HCT116 (cell line): ENCODE results near the gene HK1.

ENCODE experiments used
- EZH2 ChIP-seq: fragments of 200-600 bp; sonication (generic); IDR thresholded peaks from 2 replicates; pipeline ENCODE4 v1.6.1; 2017; ENCODE audit warnings: antibody characterized with exemption, mixed run types
- EZH2phosphoT487 ChIP-seq: fragments of 200-600 bp; IDR thresholded peaks from 2 replicates; pipeline ENCODE4 v1.6.1; 2018; ENCODE audit warnings: antibody characterized with exemption, borderline replicate concordance
- JUND ChIP-seq: IDR thresholded peaks from 2 replicates; pipeline ENCODE4 v1.6.1; 2012
- POLR2A ChIP-seq: IDR thresholded peaks from 2 replicates; pipeline ENCODE4 v1.7.0; 2011; ENCODE audit warnings: borderline replicate concordance; ENCODE audit not compliant: insufficient read depth, insufficient read length; ENCODE audit errors: extremely low read depth
- POLR2AphosphoS5 ChIP-seq: IDR thresholded peaks from 2 replicates; pipeline ENCODE4 v1.6.1; 2011; ENCODE audit warnings: mild to moderate bottlenecking, low read depth, low read length, moderate library complexity
- SIN3A ChIP-seq: IDR thresholded peaks from 2 replicates; pipeline ENCODE4 v1.6.1; 2012; ENCODE audit warnings: low read depth
- YY1 ChIP-seq: IDR thresholded peaks from 2 replicates; pipeline ENCODE4 v1.6.1; 2011; ENCODE audit warnings: low read length, low read depth, moderate library complexity, mild to moderate bottlenecking; ENCODE audit not compliant: insufficient replicate concordance; ENCODE audit errors: extremely low read depth
- TF ChIP-seq, protein P1 (sequence below), 3 experiments: fragments of 200-600 bp in 1 of 3; sonication (generic) in 1 of 3; IDR thresholded peaks in 2 of 3; conservative IDR thresholded peaks in 1 of 3; 2 replicates each; pipeline ENCODE4 v1.5.1; 2012 to 2017; ENCODE audit warnings: low read depth in 2 of 3, low read length in 2 of 3, antibody characterized with exemption in 1 of 3, borderline replicate concordance in 1 of 3, control low read depth in 1 of 3, mild to moderate bottlenecking in 1 of 3, mixed read lengths in 1 of 3, mixed run types in 1 of 3, moderate library complexity in 1 of 3; ENCODE audit not compliant: insufficient read depth in 1 of 3
- TF ChIP-seq, protein P2 (sequence below): IDR thresholded peaks from 2 replicates; pipeline ENCODE4 v1.6.1; 2012

DNA sequence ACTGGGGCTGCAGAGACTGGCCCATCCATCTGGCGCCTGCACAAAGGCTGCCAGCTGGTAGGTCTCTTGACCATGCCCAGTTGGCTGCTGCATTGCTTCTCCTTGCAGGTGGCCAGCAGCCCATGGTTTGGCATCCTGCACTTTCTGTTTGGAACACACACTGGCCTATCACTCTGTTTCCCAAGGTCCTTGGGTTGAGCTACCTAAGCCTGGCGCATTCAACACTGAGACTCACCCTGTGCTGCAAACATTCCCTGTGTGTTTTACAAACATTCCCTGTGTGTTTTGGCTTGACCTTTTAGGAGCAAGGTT is 83.0 kb downstream of the HK1 start:
- TF ChIP-seq EZH2 = no peak
- TF ChIP-seq, protein P1, sequence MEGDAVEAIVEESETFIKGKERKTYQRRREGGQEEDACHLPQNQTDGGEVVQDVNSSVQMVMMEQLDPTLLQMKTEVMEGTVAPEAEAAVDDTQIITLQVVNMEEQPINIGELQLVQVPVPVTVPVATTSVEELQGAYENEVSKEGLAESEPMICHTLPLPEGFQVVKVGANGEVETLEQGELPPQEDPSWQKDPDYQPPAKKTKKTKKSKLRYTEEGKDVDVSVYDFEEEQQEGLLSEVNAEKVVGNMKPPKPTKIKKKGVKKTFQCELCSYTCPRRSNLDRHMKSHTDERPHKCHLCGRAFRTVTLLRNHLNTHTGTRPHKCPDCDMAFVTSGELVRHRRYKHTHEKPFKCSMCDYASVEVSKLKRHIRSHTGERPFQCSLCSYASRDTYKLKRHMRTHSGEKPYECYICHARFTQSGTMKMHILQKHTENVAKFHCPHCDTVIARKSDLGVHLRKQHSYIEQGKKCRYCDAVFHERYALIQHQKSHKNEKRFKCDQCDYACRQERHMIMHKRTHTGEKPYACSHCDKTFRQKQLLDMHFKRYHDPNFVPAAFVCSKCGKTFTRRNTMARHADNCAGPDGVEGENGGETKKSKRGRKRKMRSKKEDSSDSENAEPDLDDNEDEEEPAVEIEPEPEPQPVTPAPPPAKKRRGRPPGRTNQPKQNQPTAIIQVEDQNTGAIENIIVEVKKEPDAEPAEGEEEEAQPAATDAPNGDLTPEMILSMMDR (IDR thresholded peaks at IDR 0.05 in 2 of 3, conservative IDR thresholded peaks at IDR 0.05 in 1 of 3; ENCODE audit: borderline replicate concordance in 1 of 3, insufficient read depth in 1 of 3, low read depth in 2 of 3, low read length in 2 of 3) = no peak
- TF ChIP-seq EZH2phosphoT487 = no peak
- TF ChIP-seq JUND = no peak
- TF ChIP-seq POLR2AphosphoS5 = no peak
- TF ChIP-seq SIN3A = no peak
- TF ChIP-seq, protein P2, sequence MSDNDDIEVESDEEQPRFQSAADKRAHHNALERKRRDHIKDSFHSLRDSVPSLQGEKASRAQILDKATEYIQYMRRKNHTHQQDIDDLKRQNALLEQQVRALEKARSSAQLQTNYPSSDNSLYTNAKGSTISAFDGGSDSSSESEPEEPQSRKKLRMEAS = no peak
- no peak for TF ChIP-seq YY1
- TF ChIP-seq POLR2A = no peak
